ENCODE measurements around the gene ARHGEF3.
A peak's percentile ranks its signal among the peaks of the same experiment; 100 is the strongest.

The ARHGEF3 gene

GRCh38 chr3:56801662-56802377 lies at the start of gene ARHGEF3:
TSS of gene ARHGEF3 (minus strand) at chr3:56801949. CDS start at chr3:56801798, 151 bp downstream.
- DNase-seq (ENCODE audit: low spot score), result peak; percentile 57

GRCh38 chr3:56849698-56850097 lies 47.9 kb upstream of the ARHGEF3 start:
- no peak for DNase-seq (ENCODE audit: low spot score)

GRCh38 chr3:56845505-56845904 lies 43.8 kb upstream of the ARHGEF3 start:
- no peak for DNase-seq (ENCODE audit: low spot score)

GRCh38 chr3:56844536-56844935 lies 42.8 kb upstream of the ARHGEF3 start:
- DNase-seq (ENCODE audit: low spot score), result no peak

- DNase-seq (ENCODE audit: low spot score), result no peak
Observed at GRCh38 chr3:56839784-56840715, 38.3 kb upstream of the ARHGEF3 start.

GRCh38 chr3:56838448-56838847 lies 36.7 kb upstream of the ARHGEF3 start:
- DNase-seq (ENCODE audit: low spot score), result no peak

- DNase-seq (ENCODE audit: low spot score), result no peak
Observed at GRCh38 chr3:56837196-56837955, 35.6 kb upstream of the ARHGEF3 start.

GRCh38 chr3:56836276-56837163 lies 34.8 kb upstream of the ARHGEF3 start:
- no peak for DNase-seq (ENCODE audit: low spot score)

GRCh38 chr3:56835650-56836227 lies 34.0 kb upstream of the ARHGEF3 start:
- no peak for DNase-seq (ENCODE audit: low spot score)

- DNase-seq (ENCODE audit: low spot score), result no peak
Observed at GRCh38 chr3:56833536-56833935, 31.8 kb upstream of the ARHGEF3 start.

- no peak for DNase-seq (ENCODE audit: low spot score)
Observed at GRCh38 chr3:56833022-56833421, 31.3 kb upstream of the ARHGEF3 start.

- DNase-seq (ENCODE audit: low spot score), result no peak
Observed at GRCh38 chr3:56831572-56831971, 29.8 kb upstream of the ARHGEF3 start.

GRCh38 chr3:56830884-56831283 lies 29.1 kb upstream of the ARHGEF3 start:
- DNase-seq (ENCODE audit: low spot score), result no peak

- DNase-seq (ENCODE audit: low spot score), result no peak
Observed at GRCh38 chr3:56829533-56829932, 27.8 kb upstream of the ARHGEF3 start.

GRCh38 chr3:56826831-56827722 lies 25.3 kb upstream of the ARHGEF3 start:
- no peak for DNase-seq (ENCODE audit: low spot score)

- no peak for DNase-seq (ENCODE audit: low spot score)
Observed at GRCh38 chr3:56825567-56826438, 24.1 kb upstream of the ARHGEF3 start.

- no peak for DNase-seq (ENCODE audit: low spot score)
Observed at GRCh38 chr3:56823984-56824703, 22.4 kb upstream of the ARHGEF3 start.

- DNase-seq (ENCODE audit: low spot score), result no peak
Observed at GRCh38 chr3:56823421-56823926, 21.7 kb upstream of the ARHGEF3 start.

Data from hematopoietic multipotent progenitor cell treated with erythropoietin and hydrocortisone succinate and interleukin-3 and kit ligand, for 17 days (in vitro differentiated cells).